GM19328 (cell line): Measurements from ENCODE around the gene ETFA.

Experiments
- ATAC-seq: cut with Tn5 transposase; IDR thresholded peaks from one replicate; pipeline ENCODE4 v1.9.1; 2021; ENCODE audit warnings: mild to moderate bottlenecking, moderate library complexity; ENCODE audit not compliant: unreplicated experiment

ETFA gene

DNA sequence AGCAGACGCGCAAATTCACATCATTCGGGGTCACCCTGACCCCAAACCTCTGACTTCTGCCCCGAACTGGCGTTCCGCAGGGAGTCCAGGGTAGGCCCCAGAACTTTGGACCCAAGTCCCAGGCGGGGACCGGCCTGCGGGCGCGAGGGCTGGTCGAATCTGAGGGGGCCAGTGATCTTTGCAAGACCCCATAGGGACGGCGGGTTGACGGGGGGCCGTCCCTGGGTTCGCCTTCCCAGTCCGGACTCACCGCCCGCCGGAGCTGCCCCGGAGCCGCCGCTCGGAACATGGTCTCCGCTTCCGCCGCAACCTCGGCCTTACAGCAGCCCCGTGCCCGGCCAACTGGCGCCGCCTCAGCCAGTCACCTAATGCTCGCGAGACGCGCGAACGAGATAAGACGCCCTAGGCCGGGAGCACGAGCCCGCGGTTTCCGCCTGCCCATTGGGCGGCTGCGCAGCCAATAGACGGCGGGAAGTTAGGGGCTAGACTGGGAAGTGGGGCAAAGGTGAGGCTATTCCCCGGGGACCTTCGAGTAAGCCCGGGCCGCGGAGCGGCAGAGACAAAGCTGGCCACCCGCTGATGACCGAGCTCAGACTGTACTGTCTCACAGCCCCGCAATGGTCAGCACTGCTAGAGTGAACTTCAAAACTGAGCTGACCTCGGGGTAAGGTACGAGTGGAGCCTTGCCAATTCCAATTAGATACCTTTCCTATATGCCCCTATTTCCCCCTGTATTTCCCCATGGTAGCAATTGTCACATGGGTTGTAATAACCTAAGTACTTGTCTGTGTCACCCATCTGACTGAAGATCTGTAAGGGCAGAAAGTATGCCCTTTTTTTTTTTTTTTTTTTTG, at the start of gene ETFA:
Gene ETFA, minus strand, starts transcription at position 370 of the 854 bp plus-strand sequence. Its CDS starts 81 bp downstream, at position 289.
- peak; percentile 97 for ATAC-seq

GRCh38 chr15:76360416-76360815, 49.1 kb upstream of the ETFA start:
- no peak for ATAC-seq

DNA sequence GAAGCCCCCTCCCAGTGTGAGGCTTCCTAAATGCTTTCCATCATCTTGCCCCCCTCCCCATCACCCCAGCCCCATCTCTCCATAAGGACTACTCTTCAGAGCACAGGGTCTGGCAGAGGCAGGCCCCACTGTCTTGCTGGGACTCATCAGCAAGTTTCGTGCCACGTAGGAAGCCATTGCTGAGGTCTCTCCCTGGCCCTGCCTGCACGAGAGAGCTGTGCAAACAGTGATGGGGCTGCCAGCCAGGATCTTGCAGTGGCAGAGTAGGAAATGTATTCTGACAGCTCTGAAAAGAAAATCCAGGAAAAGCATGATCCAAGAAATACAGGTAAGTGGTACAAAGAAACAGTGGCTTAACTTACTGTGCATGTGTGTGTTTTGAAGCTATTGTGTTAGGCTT, 47.9 kb upstream of the ETFA start:
- ATAC-seq: no peak

- no peak for ATAC-seq
These were observed 47.2 kb upstream of the ETFA start for GRCh38 chr15:76358453-76358852.

DNA sequence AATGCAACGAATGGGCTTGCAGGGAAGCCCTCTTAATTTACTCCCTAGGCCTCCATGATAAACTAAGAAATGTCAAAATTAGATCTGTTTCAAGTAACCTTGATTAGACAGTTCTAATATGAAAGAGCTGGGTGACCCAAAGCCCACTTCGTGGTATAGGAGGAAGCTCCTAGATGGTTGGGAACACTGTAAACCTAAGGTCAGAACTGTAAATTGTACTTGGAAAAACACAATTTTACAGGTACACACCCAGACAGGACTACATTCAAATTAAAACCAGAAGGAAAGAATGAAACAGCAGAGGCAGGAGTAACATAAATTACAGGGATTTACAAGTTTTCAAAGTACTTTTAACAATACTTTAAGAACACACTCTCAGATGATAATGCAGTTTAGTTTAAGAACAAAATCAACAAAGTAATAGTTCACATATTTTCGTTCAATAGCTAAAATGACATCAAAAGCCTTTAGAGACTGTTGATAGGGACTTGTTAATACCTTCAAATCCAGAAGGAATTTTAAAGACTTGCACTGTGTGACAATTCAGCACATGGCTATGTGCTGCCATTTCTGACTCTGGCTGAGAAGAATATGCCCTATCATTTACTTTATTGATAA, 43.7 kb upstream of the ETFA start:
- no peak for ATAC-seq

- no peak for ATAC-seq
These were observed 42.6 kb upstream of the ETFA start for GRCh38 chr15:76353903-76354302.

DNA sequence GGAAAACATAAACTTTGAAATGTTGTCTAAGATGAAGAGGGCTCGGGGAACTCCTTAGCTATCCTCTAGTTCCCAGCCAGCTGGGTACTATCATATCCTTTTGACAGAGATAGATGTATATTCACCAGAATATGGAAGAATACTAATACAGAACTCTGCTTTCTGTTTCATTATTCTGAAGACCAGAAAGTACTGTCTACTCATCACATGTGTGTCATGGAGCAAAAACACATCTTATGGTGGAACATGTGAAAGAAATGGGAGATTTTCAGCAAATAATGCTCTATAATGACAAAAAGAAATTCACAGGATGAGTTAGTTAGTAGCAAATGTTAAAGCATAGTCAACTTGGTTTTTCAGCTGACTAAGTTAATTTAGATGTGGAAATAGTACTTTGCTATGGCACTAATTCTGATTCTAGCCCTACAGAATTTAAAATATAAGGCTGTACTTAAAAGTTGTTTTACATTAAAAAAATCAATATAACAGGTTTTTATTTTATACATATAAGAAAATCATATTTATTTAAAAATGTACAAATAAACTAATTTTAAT, 41.8 kb upstream of the ETFA start:
- ATAC-seq: no peak

- ATAC-seq: no peak
These were observed 38.2 kb upstream of the ETFA start for GRCh38 chr15:76349301-76350070.

DNA sequence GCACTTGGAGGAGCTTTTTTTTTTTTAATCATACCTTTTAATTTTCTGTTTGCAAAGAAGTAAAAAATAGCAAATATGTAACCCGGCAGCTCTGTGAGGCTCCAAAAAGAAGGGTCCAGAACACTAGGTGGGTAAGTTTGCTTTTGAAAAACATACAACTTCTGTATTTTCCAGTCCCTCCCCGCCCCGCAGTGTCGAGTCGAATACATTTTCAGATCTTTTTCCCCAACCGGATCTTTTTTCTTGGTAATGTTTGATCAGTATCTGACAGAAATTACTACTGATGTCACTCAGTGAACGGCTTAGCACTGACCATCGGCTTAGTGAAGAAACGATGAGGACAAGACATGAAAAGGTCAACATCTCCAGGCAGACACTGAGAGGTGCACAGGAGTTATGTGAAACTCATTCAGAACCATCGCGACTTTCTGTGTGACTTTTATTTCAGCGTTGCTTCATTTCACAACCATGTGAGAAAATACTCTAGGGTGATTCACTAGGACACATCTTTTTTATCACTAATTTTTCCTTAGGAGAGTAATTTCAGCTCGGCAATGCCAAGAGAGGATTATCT, 36.3 kb upstream of the ETFA start:
- no peak for ATAC-seq

DNA sequence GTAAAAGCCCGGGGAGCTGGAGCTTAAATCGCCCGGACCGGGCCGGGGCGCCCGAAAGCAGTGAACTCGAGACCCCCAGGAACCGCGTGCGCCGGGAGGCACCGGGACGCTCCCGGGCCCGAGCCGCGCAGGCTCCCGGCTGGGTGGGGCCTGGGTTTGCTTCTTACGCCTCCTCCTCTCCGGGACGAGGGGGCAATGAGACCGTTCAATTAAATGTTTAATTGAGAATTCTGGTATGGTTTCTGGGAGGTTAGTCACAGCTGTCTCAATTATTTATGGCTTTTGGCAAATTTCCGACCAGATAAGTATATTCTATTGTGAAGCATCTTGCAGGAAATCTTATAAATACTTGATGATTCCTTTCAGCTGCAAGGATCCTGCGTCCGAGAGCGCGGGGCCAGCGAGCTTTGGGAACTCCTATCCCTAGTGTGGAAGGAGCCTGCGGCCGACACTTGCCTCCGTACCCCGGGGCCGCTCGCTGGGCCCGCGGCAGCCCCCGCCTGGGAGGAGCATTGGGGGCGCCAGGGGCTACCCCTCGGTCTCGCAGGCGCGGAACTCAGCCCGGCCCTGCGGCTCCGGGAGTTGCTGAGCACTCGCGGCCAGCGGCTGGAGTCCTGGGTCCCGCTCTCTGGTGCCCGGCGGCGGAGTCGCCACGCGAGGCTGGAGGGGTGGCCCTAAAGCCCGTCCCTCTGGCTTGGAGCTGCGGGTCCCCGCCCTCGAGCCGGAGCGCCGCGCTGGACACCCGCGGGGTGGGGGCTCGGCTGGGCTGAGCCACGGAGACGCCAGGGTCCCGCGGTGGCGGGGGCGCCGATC, 35.6 kb upstream of the ETFA start:
- ATAC-seq: no peak

- no peak for ATAC-seq
These were observed 34.8 kb upstream of the ETFA start for GRCh38 chr15:76345880-76346668.

DNA sequence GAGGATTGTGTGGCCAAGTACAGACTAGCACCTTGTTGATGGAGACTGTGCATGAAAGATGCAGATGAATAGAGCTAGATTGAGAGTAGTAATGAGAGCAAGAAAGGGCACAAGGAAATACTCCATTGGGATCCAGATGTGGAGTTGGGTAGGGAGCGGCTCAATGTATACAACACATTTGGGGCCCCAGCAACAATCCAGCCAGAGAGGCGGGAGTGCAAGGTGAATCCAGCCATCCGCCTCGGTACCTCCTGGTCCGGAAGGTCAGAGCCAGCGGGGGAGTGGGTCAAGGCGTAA, 34.3 kb upstream of the ETFA start:
- no peak for ATAC-seq

DNA sequence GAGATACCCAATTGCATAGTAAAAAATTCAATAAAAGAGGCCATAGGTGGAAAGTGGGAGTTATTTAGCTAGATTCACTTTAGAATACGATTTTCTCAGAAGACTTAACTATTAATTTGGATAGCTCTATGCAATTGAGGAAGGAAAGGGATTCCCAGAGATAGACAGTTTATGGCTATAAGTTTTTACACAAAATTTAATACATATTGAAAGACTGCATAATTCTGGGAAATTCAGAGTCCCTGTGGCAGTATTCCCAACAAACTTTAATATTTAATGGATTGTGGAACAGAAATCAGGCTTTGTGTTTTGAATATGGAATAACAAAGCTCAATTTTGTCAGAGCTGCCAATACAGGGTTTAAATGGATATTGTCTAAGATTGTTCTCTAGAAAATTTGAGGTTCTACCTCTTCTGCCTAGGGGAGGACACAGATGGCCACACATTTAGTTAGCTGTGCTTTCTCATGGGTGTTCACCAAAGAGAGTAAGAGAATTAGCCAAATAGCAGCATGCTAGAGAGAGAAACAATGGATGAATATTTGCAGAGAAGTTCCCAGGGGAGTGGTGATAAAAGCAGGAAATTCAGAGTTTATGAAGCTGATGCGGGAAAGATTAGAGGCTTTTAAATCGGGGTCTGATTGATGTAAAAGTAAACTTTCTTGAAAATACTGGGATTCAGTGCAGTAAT, 33.8 kb upstream of the ETFA start:
- no peak for ATAC-seq

GRCh38 chr15:76343313-76343996, 32.2 kb upstream of the ETFA start:
- no peak for ATAC-seq

GRCh38 chr15:76342382-76343201, 31.3 kb upstream of the ETFA start:
- no peak for ATAC-seq

- no peak for ATAC-seq
These were observed 30.8 kb upstream of the ETFA start for GRCh38 chr15:76342058-76342381.

DNA sequence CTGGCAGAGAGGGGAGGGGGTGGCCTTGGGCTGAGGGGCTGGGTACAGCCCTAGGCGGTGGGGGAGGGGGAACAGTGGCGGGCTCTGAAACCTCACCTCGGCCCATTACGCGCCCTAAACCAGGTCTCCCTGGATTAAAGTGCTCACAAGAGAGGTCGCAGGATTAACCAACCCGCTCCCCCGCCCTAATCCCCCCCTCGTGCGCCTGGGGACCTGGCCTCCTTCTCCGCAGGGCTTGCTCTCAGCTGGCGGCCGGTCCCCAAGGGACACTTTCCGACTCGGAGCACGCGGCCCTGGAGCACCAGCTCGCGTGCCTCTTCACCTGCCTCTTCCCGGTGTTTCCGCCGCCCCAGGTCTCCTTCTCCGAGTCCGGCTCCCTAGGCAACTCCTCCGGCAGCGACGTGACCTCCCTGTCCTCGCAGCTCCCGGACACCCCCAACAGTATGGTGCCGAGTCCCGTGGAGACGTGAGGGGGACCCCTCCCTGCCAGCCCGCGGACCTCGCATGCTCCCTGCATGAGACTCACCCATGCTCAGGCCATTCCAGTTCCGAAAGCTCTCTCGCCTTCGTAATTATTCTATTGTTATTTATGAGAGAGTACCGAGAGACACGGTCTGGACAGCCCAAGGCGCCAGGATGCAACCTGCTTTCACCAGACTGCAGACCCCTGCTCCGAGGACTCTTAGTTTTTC, 30.2 kb upstream of the ETFA start:
- no peak for ATAC-seq
